Ovary (tissue), 9 donors: ENCODE data around the gene TCERG1L. TPM values are rescaled to one million over a fixed set of nuclear protein-coding genes. Genes with fewer than 3 reads are reported as not detected.

Experiments used
- DNase-seq, 5 donors: peaks; one replicate each; pipeline ENCODE4 v3.0.0-alpha.2; 2019 to 2020
- H3K27ac ChIP-seq, 2 donors: fragments of 200-600 bp; one replicate each; pipeline versions ENCODE4 v1.5.1 to v1.8.0; 2019 to 2022
- H3K27me3 ChIP-seq: fragments of 200-600 bp; one replicate; pipeline ENCODE4 v1.8.0; 2022
- H3K36me3 ChIP-seq: fragments of 200-600 bp; sonication (generic); one replicate; pipeline ENCODE4 v1.5.1; 2019
- H3K4me1 ChIP-seq: one replicate; pipeline ENCODE4 v1.8.1; 2013; ENCODE audit warnings: mild to moderate bottlenecking, moderate library complexity; ENCODE audit not compliant: insufficient read depth
- H3K4me3 ChIP-seq: fragments of 200-600 bp; sonication (generic); one replicate; pipeline ENCODE4 v1.5.1; 2017
- H3K9me3 ChIP-seq, 2 donors: fragments of 200-600 bp in 1 of 2; sonication (generic) in 1 of 2; one replicate each; pipeline versions ENCODE4 v1.5.1 to v1.8.1; 2013 to 2019; ENCODE audit warnings: mild to moderate bottlenecking in 1 of 2, moderate library complexity in 1 of 2
- EP300 ChIP-seq: sonication (generic); formaldehyde crosslinking; IDR thresholded peaks from one replicate; pipeline ENCODE4 v1.6.1; 2017; ENCODE audit warnings: antibody characterized with exemption
- POLR2A ChIP-seq: fragments of 450-650 bp; IDR thresholded peaks from one replicate; pipeline ENCODE4 v1.6.1; 2017; ENCODE audit warnings: antibody characterized with exemption, mild to moderate bottlenecking, moderate library complexity
- WGBS, 3 donors: extraction: QIAGEN DNeasy Blood & Tissue Kit in 1 of 3; methylation state at CpG; one replicate each; pipeline versions ENCODE4 v1.1.5 to v1.1.7; 2013 to 2017; 5-methylcytosine and 5-hydroxymethylcytosine counted together
- intact Hi-C, 4 donors: fragments of 100-400 bp; cut with DNase I; formaldehyde crosslinking; loops; one replicate each; pipeline versions ENCODE4 v1.11.0 to v1.15.1; 2022 to 2023
- polyA plus RNA-seq, 2 donors: library from polyadenylated mRNA; stranded (reverse); fragments of 200-250 nt in 1 of 2; fragments of 350-450 nt in 1 of 2; fragmentation: Illumina TruSeq in 1 of 2; extraction: RNeasy Lipid Tissue Mini Kit (QIAGEN cat#74804) in 1 of 2; gene quantifications; one replicate each; pipeline ENCODE4 v1.2.3, GENCODE V29; 2013 to 2014
- total RNA-seq, 7 donors: library from RNA; depleted of rRNA in 2 of 7; stranded (reverse); fragments of >200 nt in 2 of 7; fragmentation: NEBNext Ultra II Directional in 3 of 7; extraction: Animal tissue kit (Norgen Biotek cat#: 25700) in 3 of 7; gene quantifications; one replicate each; pipeline versions ENCODE4 v1.1.0 to v1.2.4, GENCODE V29; 2016 to 2023
- TF ChIP-seq, protein P1 (sequence below), 3 donors: fragments of 450-650 bp in 2 of 3; fragments of 200-600 bp in 1 of 3; IDR thresholded peaks; one replicate each; pipeline versions ENCODE4 v1.5.1 to v1.8.0; 2016 to 2022; ENCODE audit warnings: antibody characterized with exemption in 3 of 3, mild to moderate bottlenecking in 1 of 3
- donor health status: DM: no; HTN: no; CAD: no; lungs with moderate emphysema.
- donor health status: DM: no; HTN: no; CAD: no.
- donor health status: Bipolar disorder and iron deficiency.
- donor health status: DM: yes; HTN: yes; CAD: no.
- donor health status: DM: no; HTN: no; CAD: no.
- donor health status: DM: yes; HTN: yes; CAD: no.

TCERG1L gene
- total and polyA plus RNA-seq, 9 donors: 1.1 to 8.0 (median 1.8) TPM

- peak in 1 of 5 donors; percentile 3 for DNase-seq
Measured at GRCh38 chr10:131070856-131071255, 240.7 kb downstream of the TCERG1L start.

DNA sequence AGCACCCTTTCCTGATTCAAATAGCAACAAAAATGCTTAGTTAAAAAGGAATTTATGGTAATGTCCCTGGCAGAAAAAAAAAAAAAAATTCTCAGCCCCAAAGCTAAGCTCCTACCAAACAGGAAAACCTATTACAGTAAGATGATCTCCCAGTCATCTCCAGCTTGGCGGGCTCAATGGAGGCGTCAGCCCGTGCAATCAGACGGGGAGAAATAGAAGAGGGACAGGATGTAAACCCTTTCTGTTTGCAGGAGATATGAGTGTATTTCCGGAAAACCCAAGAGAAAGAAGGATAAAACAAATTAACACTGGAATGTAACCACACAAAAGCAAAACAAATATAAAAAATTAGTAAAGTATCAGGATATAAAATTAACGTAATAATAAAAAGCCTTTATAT is 242.8 kb downstream of the TCERG1L start:
- Histone ChIP-seq H3K36me3 (no peaks in the 10 kb centered on the region), H3K4me3 (no peak overlapping the region), H3K27ac (no peak overlapping the region), H3K27me3 (no peaks in the 10 kb centered on the region), H3K9me3 (no peaks in the 10 kb centered on the region), H3K4me1 (no peaks in the 10 kb centered on the region)
- no peak for TF ChIP-seq EP300
- TF ChIP-seq, protein P1, sequence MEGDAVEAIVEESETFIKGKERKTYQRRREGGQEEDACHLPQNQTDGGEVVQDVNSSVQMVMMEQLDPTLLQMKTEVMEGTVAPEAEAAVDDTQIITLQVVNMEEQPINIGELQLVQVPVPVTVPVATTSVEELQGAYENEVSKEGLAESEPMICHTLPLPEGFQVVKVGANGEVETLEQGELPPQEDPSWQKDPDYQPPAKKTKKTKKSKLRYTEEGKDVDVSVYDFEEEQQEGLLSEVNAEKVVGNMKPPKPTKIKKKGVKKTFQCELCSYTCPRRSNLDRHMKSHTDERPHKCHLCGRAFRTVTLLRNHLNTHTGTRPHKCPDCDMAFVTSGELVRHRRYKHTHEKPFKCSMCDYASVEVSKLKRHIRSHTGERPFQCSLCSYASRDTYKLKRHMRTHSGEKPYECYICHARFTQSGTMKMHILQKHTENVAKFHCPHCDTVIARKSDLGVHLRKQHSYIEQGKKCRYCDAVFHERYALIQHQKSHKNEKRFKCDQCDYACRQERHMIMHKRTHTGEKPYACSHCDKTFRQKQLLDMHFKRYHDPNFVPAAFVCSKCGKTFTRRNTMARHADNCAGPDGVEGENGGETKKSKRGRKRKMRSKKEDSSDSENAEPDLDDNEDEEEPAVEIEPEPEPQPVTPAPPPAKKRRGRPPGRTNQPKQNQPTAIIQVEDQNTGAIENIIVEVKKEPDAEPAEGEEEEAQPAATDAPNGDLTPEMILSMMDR (IDR thresholded peaks at IDR 0.05): no peak
- TF ChIP-seq POLR2A: no peak
- intact Hi-C loops: no loop called here
- 22 to 30% (median 26%) methylated on average over 6 of the region's 6 CpGs for WGBS, 3 donors
- DNase-seq: no peak

More at GRCh38 chr10:131070856-131071255, 240.7 kb downstream of the TCERG1L start:
- H3K4me1 ChIP-seq: no peaks in the 10 kb centered on the region
- no peak for TF ChIP-seq POLR2A
- TF ChIP-seq EP300: no peak
- TF ChIP-seq, protein P1 (IDR thresholded peaks at IDR 0.05): no peak
- H3K27ac ChIP-seq: no peak overlapping the region
- 93 to 98% (median 94%) methylated on average over 7 of the region's 7 CpGs for WGBS, 3 donors
- H3K27me3 ChIP-seq: no peaks in the 10 kb centered on the region
- intact Hi-C loops: no loop called here
- H3K36me3 ChIP-seq: no peaks in the 10 kb centered on the region
- no peaks in the 10 kb centered on the region for H3K9me3 ChIP-seq
- no peak overlapping the region for H3K4me3 ChIP-seq

DNA sequence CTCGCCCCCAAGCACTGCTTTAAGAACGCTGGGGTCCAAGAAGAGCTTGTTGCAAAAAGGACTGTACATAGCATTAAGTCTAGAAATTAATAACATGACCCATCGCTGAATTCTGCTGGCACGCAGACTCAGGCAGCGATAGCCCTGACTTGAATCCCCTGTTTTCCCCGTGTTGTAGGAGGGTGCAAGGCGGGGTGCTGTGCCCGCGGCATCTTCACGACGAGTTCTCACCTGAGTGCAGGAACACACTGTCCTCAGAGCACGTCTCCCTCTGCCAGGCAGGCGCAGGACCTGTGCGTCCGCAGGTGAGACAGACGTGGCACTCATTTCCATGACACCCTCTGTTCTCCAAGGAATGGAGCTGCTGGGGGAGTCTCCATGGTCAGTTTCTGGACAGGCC is 243.2 kb downstream of the TCERG1L start:
- Histone ChIP-seq H3K9me3 (no peaks in the 10 kb centered on the region), H3K4me1 (no peaks in the 10 kb centered on the region), H3K27ac (no peak overlapping the region), H3K27me3 (no peaks in the 10 kb centered on the region), H3K36me3 (no peaks in the 10 kb centered on the region), H3K4me3 (no peak overlapping the region)
- WGBS, 3 donors: 90 to 93% (median 91%) methylated on average over 16 of the region's 16 CpGs
- DNase-seq: no peak
- TF ChIP-seq EP300 (no peak), POLR2A (no peak)
- TF ChIP-seq, protein P1 (IDR thresholded peaks at IDR 0.05): no peak
- intact Hi-C loops: no loop called here

DNA sequence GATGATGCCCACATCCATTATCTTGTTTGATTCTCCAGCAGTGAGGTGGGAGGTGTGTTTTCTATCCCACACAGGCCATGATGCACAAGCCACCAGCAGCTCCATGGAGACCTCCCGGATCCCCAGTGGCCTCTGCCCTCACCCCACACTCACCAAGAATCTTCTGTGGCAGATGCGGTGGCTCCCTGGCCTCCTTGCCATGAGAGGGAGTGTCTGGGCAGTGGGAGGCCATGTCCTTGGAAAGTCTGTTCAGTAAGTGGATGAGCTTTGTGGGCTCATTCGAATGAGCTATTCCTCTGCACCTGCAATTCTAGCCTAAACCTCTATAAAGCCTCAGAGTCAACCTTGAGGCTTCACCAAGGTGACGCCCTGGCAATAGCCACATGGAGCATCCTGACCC is 243.8 kb downstream of the TCERG1L start:
- H3K4me3 ChIP-seq: no peak overlapping the region
- H3K27me3 ChIP-seq: no peaks in the 10 kb centered on the region
- H3K27ac ChIP-seq: no peak overlapping the region
- H3K9me3 ChIP-seq: no peaks in the 10 kb centered on the region
- no peak for DNase-seq
- WGBS, 3 donors: 81 to 94% (median 81%) methylated on average over 4 of the region's 4 CpGs
- intact Hi-C loops: no loop called here
- no peak for TF ChIP-seq POLR2A
- TF ChIP-seq, protein P1 (IDR thresholded peaks at IDR 0.05): no peak
- TF ChIP-seq EP300: no peak
- H3K4me1 ChIP-seq: no peaks in the 10 kb centered on the region
- no peaks in the 10 kb centered on the region for H3K36me3 ChIP-seq
